NT2/D1 (cell line): ENCODE results near the gene FBXO30.

Experiments used
- DNase-seq: peaks from one replicate; pipeline ENCODE4 v3.0.0-alpha.2; 2011; ENCODE audit warnings: low read depth, low spot score
- H3K27me3 ChIP-seq: 2 replicates; pipeline ENCODE4 v1.6.0; 2011; ENCODE audit warnings: mild to moderate bottlenecking; ENCODE audit not compliant: insufficient read length, insufficient read depth
- H3K36me3 ChIP-seq: 2 replicates; pipeline ENCODE4 v1.6.1; 2011; ENCODE audit warnings: mild to moderate bottlenecking, low read length, mixed read lengths; ENCODE audit not compliant: insufficient read depth, insufficient read length
- H3K4me1 ChIP-seq: 2 replicates; pipeline ENCODE4 v1.5.1; 2011; ENCODE audit not compliant: insufficient read depth, insufficient read length
- H3K4me3 ChIP-seq: 2 replicates; pipeline ENCODE4 v1.5.1; 2011; ENCODE audit warnings: low read depth; ENCODE audit not compliant: insufficient read length
- H3K9ac ChIP-seq: 2 replicates; pipeline ENCODE4 v1.6.0; 2011; ENCODE audit warnings: low read depth; ENCODE audit not compliant: insufficient read length
- H3K9me3 ChIP-seq: 2 replicates; pipeline ENCODE4 v1.5.1; 2011; ENCODE audit warnings: mild to moderate bottlenecking, low read length; ENCODE audit not compliant: insufficient read depth
- SUZ12 ChIP-seq: IDR thresholded peaks from 2 replicates; pipeline ENCODE4 v1.6.1; 2011; ENCODE audit not compliant: insufficient read length, insufficient read depth; ENCODE audit errors: extremely low read depth
- YY1 ChIP-seq: IDR thresholded peaks from 2 replicates; pipeline ENCODE4 v1.6.1; 2011; ENCODE audit not compliant: insufficient read length, insufficient read depth
- ZNF274 ChIP-seq: IDR thresholded peaks from 2 replicates; pipeline ENCODE4 v1.6.1; 2011; ENCODE audit warnings: mild to moderate bottlenecking, low read depth, low read length

Gene FBXO30, protein sequence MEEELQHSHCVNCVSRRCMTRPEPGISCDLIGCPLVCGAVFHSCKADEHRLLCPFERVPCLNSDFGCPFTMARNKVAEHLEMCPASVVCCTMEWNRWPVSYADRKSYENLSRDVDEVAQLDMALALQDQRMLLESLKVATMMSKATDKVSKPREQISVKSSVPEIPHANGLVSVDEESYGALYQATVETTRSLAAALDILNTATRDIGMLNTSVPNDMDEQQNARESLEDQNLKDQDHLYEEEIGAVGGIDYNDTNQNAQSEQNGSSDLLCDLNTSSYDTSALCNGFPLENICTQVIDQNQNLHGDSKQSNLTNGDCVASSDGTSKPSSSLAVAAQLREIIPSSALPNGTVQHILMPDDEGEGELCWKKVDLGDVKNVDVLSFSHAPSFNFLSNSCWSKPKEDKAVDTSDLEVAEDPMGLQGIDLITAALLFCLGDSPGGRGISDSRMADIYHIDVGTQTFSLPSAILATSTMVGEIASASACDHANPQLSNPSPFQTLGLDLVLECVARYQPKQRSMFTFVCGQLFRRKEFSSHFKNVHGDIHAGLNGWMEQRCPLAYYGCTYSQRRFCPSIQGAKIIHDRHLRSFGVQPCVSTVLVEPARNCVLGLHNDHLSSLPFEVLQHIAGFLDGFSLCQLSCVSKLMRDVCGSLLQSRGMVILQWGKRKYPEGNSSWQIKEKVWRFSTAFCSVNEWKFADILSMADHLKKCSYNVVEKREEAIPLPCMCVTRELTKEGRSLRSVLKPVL

DNA sequence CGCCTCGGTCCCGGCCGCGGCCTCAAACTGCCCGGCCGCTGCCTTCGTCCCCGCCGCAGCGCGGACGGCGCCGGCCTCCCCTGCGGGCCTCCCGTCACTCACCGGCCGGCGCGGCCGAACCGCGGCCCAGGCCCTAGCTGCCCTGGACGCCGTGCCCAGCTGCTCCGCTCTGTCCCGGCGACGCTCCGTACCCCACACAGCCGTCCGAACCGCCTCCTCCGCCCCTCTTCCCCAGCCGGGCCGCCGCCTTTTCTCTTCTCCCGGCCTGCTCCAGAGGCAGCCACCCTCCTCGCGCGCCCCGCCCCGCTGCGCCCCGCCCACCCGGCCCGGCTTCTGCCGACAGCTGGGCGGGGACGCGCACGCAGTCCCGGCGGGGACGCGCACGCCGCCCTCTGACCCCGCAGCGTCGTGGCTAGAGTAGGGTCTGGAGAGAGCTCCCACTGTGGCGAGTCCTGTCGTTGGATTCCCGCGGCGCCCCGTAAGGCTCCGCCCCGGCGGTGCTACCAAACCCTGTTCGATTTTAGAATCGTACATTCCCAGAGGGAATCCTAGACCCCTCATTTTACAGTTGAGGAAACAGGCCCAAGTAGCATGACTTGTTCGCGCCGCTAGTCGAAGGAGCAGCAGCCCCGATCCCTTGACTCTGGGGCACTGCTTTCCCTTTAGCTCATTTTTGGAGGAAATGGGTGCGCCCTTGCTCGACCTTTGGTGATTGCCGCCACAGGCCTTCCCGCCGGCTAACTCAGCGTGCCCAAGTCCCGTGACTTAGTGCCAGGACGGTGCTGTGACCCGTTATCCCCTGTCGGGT, at the start of gene FBXO30:
Gene FBXO30 (minus strand): TSS at position 295 of the 808 bp plus-strand sequence. CDS start 8,390 bp downstream, outside the sequence.
- DNase-seq, result peak; percentile 68
- Histone ChIP-seq H3K4me1 (no peaks in the 10 kb centered on the region), H3K9ac (peak within 1 kb of the TSS; percentile 90), H3K4me3 (peak within 1 kb of the TSS; percentile 75), H3K36me3 (peaks cover 5% of the 10 kb centered on the region), H3K27me3 (no peaks in the 10 kb centered on the region), H3K9me3 (no peaks in the 10 kb centered on the region)
- TF ChIP-seq SUZ12 (no peak), ZNF274 (no peak), YY1 (no peak)

DNA sequence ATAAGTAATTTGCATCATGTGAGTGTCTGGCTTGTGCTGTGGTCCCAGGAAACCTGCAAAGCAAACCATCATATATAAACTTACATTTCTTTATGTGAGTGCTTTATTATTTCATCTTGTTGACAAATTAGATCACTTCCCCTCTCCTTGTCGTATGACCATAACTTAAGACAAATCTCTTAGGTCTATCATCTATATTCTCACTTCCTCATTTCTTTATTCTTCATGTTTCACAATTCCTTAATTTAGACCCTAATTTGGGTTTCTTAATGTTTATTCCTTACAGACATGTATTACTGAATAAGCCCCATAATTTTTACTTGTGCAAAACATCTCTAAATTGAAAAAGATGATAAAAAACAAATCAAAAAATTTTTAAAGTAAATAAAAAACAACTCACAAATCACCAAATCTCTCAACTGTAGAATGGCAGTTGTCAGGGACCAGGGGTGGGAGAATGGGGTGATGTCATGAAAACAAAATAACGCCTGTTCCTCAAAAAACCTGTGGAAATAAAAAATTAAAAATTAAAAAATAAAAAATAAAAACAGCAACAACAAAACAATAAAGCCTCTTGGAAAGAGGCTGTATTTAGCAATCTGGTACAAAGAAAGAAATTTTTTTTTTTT, 49.5 kb upstream of the FBXO30 start:
- DNase-seq, result no peak
- H3K36me3 ChIP-seq, result no peaks in the 10 kb centered on the region
- H3K9ac ChIP-seq, result no peak overlapping the region
- no peak for TF ChIP-seq YY1
- no peak overlapping the region for H3K4me3 ChIP-seq
- H3K27me3 ChIP-seq, result no peaks in the 10 kb centered on the region
- H3K9me3 ChIP-seq, result no peaks in the 10 kb centered on the region
- H3K4me1 ChIP-seq, result no peaks in the 10 kb centered on the region

DNA sequence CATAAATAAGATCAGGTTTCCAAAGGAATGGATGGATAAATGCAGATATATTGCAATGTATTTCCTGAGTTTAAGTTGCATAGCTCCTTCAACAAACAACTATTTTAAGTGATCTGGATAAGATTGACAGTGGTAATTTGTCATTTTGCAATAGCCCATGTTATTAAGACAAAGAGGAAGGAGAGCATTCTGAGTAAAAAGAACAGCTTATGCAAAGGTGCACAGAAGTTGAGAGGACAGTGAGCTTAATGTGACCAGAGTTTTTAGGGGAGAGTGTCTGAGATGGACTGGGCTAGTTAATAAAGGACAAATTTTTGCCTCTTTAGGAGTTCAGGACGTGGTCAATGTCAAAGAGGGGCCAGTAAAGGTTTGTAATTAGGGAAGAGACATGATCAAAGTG, 48.8 kb upstream of the FBXO30 start:
- H3K36me3 ChIP-seq, result no peaks in the 10 kb centered on the region
- H3K9ac ChIP-seq, result no peak overlapping the region
- no peaks in the 10 kb centered on the region for H3K27me3 ChIP-seq
- no peaks in the 10 kb centered on the region for H3K4me1 ChIP-seq
- DNase-seq, result no peak
- no peaks in the 10 kb centered on the region for H3K9me3 ChIP-seq
- TF ChIP-seq ZNF274 (no peak), YY1 (no peak), SUZ12 (no peak)
- no peak overlapping the region for H3K4me3 ChIP-seq

DNA sequence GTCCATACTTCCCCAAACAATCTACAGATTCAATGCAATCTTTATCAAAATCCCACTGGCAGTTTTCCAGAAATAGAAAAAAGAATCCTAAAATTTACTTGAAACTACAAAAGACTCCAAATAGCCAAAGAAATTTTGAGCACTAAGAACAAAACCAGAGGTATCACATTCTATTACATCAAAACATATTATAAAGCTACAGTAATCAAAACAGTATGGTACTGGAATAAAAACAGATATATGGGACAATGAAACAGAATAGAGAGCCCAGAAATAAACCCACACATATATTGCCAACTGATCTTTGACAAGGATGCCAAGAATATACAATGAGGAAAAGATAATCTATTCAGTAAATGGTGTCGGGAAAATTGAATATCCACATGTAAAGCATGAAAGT, 46.0 kb upstream of the FBXO30 start:
- no peak overlapping the region for H3K9ac ChIP-seq
- H3K4me3 ChIP-seq, result no peak overlapping the region
- H3K36me3 ChIP-seq, result no peaks in the 10 kb centered on the region
- no peaks in the 10 kb centered on the region for H3K4me1 ChIP-seq
- TF ChIP-seq YY1, result no peak
- no peak for TF ChIP-seq ZNF274
- TF ChIP-seq SUZ12, result no peak
- no peak for DNase-seq
- no peaks in the 10 kb centered on the region for H3K27me3 ChIP-seq
- H3K9me3 ChIP-seq, result no peaks in the 10 kb centered on the region

DNA sequence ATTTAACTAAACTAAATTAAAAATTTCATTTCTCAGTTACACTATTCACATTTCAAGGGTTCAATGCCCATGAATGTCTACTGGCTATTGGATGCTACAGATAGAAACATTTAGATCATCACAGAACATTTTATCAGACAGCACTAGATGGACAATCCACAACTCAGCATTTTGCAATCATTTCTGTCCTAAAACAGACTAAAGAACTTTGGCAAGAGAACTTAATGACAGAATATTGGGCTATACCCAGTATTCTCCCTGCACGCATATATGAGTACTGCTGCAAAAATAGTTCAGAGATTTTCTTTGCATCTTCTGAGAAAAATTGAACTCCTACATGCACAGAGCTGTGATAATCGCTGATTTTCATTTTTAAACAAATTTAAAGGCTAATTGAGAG, 36.1 kb upstream of the FBXO30 start:
- DNase-seq, result no peak

DNA sequence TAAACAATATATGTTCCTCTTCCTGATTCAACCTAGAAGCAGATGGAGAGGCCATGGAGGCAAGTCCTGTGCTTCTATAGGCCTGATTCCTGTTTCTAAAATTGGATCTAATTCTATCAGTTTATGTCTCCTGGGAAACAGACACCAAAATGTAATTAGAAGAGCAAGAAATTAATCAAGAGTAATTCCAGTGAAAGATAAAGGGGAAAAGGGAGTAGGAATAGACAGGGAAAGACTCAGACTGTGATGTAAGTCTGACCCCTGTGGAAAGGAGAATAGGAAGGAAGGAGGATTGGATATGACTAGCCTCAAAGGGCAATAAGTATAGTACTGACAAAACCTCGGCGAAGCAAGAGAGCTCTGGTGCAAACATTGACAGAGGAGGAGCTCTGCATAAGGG, 33.9 kb upstream of the FBXO30 start:
- H3K4me1 ChIP-seq, result no peaks in the 10 kb centered on the region
- H3K27me3 ChIP-seq, result no peaks in the 10 kb centered on the region
- no peak overlapping the region for H3K9ac ChIP-seq
- DNase-seq, result no peak
- H3K9me3 ChIP-seq, result no peaks in the 10 kb centered on the region
- no peak overlapping the region for H3K4me3 ChIP-seq
- H3K36me3 ChIP-seq, result no peaks in the 10 kb centered on the region
- TF ChIP-seq YY1, result no peak
- TF ChIP-seq SUZ12, result no peak
- TF ChIP-seq ZNF274, result no peak

More for the DNA sequence above, 36.1 kb upstream of the FBXO30 start:
- H3K4me3 ChIP-seq, result no peak overlapping the region
- no peaks in the 10 kb centered on the region for H3K27me3 ChIP-seq
- no peak overlapping the region for H3K9ac ChIP-seq
- H3K36me3 ChIP-seq, result no peaks in the 10 kb centered on the region
- H3K9me3 ChIP-seq, result no peaks in the 10 kb centered on the region
- TF ChIP-seq ZNF274 (no peak), YY1 (no peak), SUZ12 (no peak)
- no peaks in the 10 kb centered on the region for H3K4me1 ChIP-seq

DNA sequence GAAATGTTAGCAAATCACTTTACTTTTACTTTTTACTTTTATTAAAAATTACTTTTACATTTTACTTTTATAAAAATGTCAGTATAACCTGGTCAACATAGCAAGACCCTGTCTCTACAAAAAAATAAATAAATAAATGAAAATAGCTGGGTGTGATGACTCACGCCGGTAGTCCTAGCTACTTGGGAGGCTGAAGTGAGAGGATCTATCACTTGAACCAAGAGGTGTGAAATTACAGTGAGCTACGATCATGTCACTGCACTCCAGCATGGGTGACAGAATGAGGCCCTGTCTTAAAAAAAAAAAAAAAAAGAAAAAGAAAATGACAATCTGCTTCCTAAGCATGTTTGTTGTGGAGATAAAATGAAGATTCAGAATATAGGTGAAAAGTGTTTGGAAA, 31.0 kb upstream of the FBXO30 start:
- Histone ChIP-seq H3K27me3 (no peaks in the 10 kb centered on the region), H3K36me3 (no peaks in the 10 kb centered on the region), H3K9ac (no peak overlapping the region), H3K4me3 (no peak overlapping the region), H3K4me1 (no peaks in the 10 kb centered on the region), H3K9me3 (no peaks in the 10 kb centered on the region)
- TF ChIP-seq SUZ12 (no peak), YY1 (no peak), ZNF274 (no peak)
- DNase-seq, result no peak
